Neural progenitor cell (in vitro differentiated cells): ENCODE results near the gene USP36. TPM values are rescaled to one million over a fixed set of nuclear protein-coding genes. Genes with fewer than 3 reads are reported as not detected.

Source experiments
- DNase-seq: peaks from one replicate; pipeline ENCODE4 v3.0.0-alpha.2; 2016; ENCODE audit warnings: low spot score
- H2AFZ ChIP-seq: fragments of 200-600 bp; sonication (generic); replicated peaks from 2 replicates; pipeline ENCODE4 v1.6.1; 2016; ENCODE audit warnings: antibody characterized with exemption
- H3F3A ChIP-seq: fragments of 200-600 bp; sonication (generic); 2 replicates; pipeline ENCODE4 v1.6.1; 2016; ENCODE audit warnings: antibody characterized with exemption, low read depth
- H3K27ac ChIP-seq: fragments of 200-600 bp; sonication (generic); 2 replicates; pipeline ENCODE4 v1.5.1; 2016; ENCODE audit warnings: mild to moderate bottlenecking
- H3K27me3 ChIP-seq: fragments of 200-600 bp; sonication (generic); 2 replicates; pipeline ENCODE4 v1.6.1; 2016; ENCODE audit warnings: mild to moderate bottlenecking, moderate library complexity
- H3K36me3 ChIP-seq: fragments of 200-600 bp; sonication (generic); 2 replicates; pipeline ENCODE4 v1.5.1; 2016
- H3K4me1 ChIP-seq: fragments of 200-600 bp; sonication (generic); 2 replicates; pipeline ENCODE4 v1.6.1; 2016; ENCODE audit warnings: mixed run types
- H3K4me2 ChIP-seq: fragments of 200-600 bp; sonication (generic); 2 replicates; pipeline ENCODE4 v1.6.1; 2016
- H3K4me3 ChIP-seq: fragments of 200-600 bp; sonication (generic); 2 replicates; pipeline ENCODE4 v1.5.1; 2016
- H3K79me2 ChIP-seq: fragments of 200-600 bp; sonication (generic); 2 replicates; pipeline ENCODE4 v1.6.1; 2016; ENCODE audit warnings: low read depth
- H3K9ac ChIP-seq: fragments of 200-600 bp; sonication (generic); 2 replicates; pipeline ENCODE4 v1.6.1; 2016
- H3K9me3 ChIP-seq: fragments of 200-600 bp; sonication (generic); 2 replicates; pipeline ENCODE4 v1.5.1; 2016; ENCODE audit warnings: low read depth
- H4K20me1 ChIP-seq: fragments of 200-600 bp; sonication (generic); 2 replicates; pipeline ENCODE4 v1.6.1; 2016; ENCODE audit warnings: low read depth
- H3K27ac Mint-ChIP-seq: 3 replicates; pipeline ENCODE4 v1.8.0; 2021; ENCODE audit warnings: mixed read lengths
- H3K27me3 Mint-ChIP-seq: 2 replicates; pipeline ENCODE4 v1.8.0; 2022; ENCODE audit warnings: low read depth, mild to moderate bottlenecking, inconsistent platforms, moderate library complexity, mixed read lengths; ENCODE audit not compliant: insufficient read depth
- H3K36me3 Mint-ChIP-seq: 3 replicates; pipeline ENCODE4 v1.8.0; 2021; ENCODE audit warnings: mixed read lengths
- H3K4me1 Mint-ChIP-seq: 3 replicates; pipeline ENCODE4 v1.8.0; 2021; ENCODE audit warnings: mixed read lengths
- H3K4me3 Mint-ChIP-seq: 3 replicates; pipeline ENCODE4 v1.8.0; 2021; ENCODE audit warnings: mild to moderate bottlenecking, moderate library complexity, mixed read lengths
- H3K9me3 Mint-ChIP-seq: 3 replicates; pipeline ENCODE4 v1.8.0; 2020; ENCODE audit warnings: mixed read lengths
- EZH2 ChIP-seq: fragments of 200-600 bp; sonication (generic); IDR thresholded peaks from 2 replicates; pipeline ENCODE4 v1.6.1; 2017; ENCODE audit warnings: antibody characterized with exemption, mild to moderate bottlenecking, moderate library complexity
- EZH2phosphoT487 ChIP-seq: fragments of 200-600 bp; sonication (generic); IDR thresholded peaks from 2 replicates; pipeline ENCODE4 v1.6.1; 2017; ENCODE audit warnings: antibody characterized with exemption
- total RNA-seq: library from RNA; depleted of rRNA; stranded (reverse); fragments of >200 nt; gene quantifications from 2 replicates; pipeline ENCODE4 v1.2.3, GENCODE V29; 2015; ENCODE audit warnings: low replicate concordance
- TF ChIP-seq, protein P1 (sequence below): fragments of 200-600 bp; sonication (generic); IDR thresholded peaks from 2 replicates; pipeline ENCODE4 v1.5.1; 2017; ENCODE audit warnings: antibody characterized with exemption, mild to moderate bottlenecking

Gene USP36
- total RNA-seq, 1 donor from 2014 or later = 16.6 TPM

DNA sequence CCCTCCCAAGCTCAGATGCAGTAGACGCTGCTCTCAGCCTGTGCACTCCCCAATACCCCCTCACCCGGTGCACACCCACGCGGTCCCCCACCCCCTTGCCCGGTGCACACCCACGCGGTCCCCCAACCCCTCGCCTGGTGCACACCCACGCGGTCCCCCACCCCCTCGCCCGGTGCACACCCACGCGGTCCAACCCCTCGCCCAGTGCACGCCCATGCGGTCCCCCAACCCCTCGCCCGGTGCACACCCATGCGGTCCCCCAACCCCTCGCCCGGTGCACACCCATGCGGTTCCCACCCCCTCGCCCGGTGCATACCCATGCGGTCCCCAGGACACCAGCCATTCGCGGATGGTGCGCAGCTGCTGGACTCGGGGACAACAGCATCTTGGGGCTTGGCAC is 38.6 kb downstream of the USP36 start:
- Histone ChIP-seq H2AFZ (no peak overlapping the region), H3K4me1 (no peaks in the 10 kb centered on the region), H3K9me3 (no peaks in the 10 kb centered on the region), H3F3A (no peaks in the 10 kb centered on the region), H4K20me1 (no peaks in the 10 kb centered on the region), H3K36me3 (no peaks in the 10 kb centered on the region), H3K4me3 (no peak overlapping the region), H3K4me2 (no peak overlapping the region), H3K9ac (no peak overlapping the region), H3K27ac (no peak overlapping the region), H3K27me3 (no peaks in the 10 kb centered on the region), H3K79me2 (no peaks in the 10 kb centered on the region)
- Mint-ChIP-seq H3K4me1 (no peaks in the 10 kb centered on the region), H3K27me3 (peaks cover 5% of the 10 kb centered on the region), H3K9me3 (no peaks in the 10 kb centered on the region), H3K27ac (no peak overlapping the region), H3K36me3 (peaks cover 33% of the 10 kb centered on the region), H3K4me3 (no peak overlapping the region)
- no peak for DNase-seq
- no peak for TF ChIP-seq EZH2phosphoT487
- no peak for TF ChIP-seq EZH2
- TF ChIP-seq, protein P1, sequence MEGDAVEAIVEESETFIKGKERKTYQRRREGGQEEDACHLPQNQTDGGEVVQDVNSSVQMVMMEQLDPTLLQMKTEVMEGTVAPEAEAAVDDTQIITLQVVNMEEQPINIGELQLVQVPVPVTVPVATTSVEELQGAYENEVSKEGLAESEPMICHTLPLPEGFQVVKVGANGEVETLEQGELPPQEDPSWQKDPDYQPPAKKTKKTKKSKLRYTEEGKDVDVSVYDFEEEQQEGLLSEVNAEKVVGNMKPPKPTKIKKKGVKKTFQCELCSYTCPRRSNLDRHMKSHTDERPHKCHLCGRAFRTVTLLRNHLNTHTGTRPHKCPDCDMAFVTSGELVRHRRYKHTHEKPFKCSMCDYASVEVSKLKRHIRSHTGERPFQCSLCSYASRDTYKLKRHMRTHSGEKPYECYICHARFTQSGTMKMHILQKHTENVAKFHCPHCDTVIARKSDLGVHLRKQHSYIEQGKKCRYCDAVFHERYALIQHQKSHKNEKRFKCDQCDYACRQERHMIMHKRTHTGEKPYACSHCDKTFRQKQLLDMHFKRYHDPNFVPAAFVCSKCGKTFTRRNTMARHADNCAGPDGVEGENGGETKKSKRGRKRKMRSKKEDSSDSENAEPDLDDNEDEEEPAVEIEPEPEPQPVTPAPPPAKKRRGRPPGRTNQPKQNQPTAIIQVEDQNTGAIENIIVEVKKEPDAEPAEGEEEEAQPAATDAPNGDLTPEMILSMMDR = no peak

DNA sequence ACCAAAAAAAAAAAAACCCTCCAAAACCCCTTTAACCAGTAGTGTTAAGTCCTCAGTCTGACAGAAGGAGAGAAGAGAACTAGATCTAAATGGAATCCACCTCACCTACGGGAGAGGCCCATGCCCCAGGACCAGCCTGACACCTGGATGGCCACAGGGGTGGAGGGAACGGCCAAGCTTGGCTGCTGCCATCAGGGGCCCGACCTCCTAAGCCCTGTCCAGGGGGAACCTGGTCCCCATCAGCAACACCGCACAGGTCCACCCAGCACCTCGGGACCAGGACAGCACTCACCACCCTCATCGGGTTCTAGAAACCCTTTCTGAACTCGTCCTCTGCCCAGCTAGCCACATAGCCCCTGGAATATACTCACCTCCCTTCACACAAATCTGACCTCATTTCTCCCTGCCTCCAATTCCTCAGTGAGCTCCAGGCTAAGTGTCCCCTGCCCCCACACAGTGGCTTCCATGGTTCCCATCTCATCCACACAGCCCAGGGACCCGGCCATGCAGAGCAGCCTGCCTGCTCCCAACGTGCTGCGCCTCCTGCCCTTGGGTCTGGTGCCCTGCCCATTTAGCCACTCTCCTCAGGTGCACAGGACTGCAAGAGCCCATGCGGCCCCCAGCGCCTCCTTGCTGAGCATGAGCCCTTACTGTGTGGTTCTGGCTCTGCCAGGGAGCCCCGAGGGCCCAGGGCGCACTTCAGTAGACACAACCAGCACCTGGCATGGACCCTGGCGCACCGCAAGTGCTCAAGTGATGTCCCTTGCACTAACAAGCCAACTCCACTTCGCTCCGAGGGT is 40.3 kb downstream of the USP36 start:
- H3K27me3 ChIP-seq = no peaks in the 10 kb centered on the region
- no peaks in the 10 kb centered on the region for H3K36me3 ChIP-seq
- Mint-ChIP-seq H3K4me3 (no peak overlapping the region), H3K27me3 (peaks cover 8% of the 10 kb centered on the region), H3K27ac (no peak overlapping the region), H3K4me1 (no peaks in the 10 kb centered on the region), H3K9me3 (no peaks in the 10 kb centered on the region), H3K36me3 (peaks cover 24% of the 10 kb centered on the region)
- H3K4me2 ChIP-seq = no peak overlapping the region
- TF ChIP-seq, protein P1 = no peak
- TF ChIP-seq EZH2 (no peak), EZH2phosphoT487 (no peak)
- H3F3A ChIP-seq = no peaks in the 10 kb centered on the region
- H4K20me1 ChIP-seq = no peaks in the 10 kb centered on the region
- H2AFZ ChIP-seq = no peak overlapping the region
- no peak for DNase-seq
- H3K4me1 ChIP-seq = no peaks in the 10 kb centered on the region
- no peaks in the 10 kb centered on the region for H3K9me3 ChIP-seq
- H3K27ac ChIP-seq = no peak overlapping the region
- H3K9ac ChIP-seq = no peak overlapping the region
- no peak overlapping the region for H3K4me3 ChIP-seq
- no peaks in the 10 kb centered on the region for H3K79me2 ChIP-seq

DNA sequence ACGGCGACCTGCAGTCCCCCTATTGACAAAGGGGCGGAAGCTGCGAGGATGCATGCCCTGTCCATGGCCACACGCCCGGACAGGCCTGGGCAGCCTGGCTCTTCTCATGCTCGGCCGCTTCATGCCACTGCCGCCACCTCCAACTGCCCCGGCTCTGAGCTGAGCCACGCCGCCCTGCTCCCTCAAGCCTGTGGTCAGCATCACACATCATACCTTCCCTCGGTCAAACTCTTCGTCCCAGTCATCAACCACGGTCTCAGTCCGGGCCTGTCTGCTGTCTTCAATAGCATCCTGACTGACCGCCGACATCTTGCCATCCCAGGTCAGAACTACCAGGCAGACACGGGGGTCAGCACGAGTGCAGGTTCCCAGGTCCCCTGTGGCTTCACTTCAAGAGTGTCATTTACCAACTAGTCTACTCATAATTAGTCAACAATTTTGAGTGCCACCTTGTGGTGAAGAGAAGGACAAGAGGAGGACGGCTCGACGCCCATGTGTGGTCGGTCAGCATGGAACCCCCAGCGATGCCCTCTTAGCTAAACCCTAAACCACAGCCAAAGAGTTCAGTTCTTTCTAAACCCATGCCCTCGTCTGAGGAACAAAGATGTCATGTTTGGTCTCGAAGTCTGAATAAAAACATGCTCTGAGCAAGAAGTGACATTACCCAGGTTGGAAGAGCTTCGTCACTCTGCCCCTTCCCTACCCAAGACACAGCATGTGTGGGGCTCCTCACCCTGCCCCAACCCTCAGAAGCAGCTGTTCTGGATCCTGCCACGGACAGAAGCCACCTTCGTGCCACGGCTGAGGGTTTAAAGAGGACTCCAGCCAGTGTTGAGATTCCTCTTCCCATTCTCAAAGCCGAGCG is 41.7 kb downstream of the USP36 start:
- H3K9ac ChIP-seq = no peak overlapping the region
- Mint-ChIP-seq H3K36me3 (peaks cover 29% of the 10 kb centered on the region), H3K27me3 (peaks cover 8% of the 10 kb centered on the region), H3K4me1 (no peaks in the 10 kb centered on the region), H3K4me3 (no peak overlapping the region), H3K9me3 (no peaks in the 10 kb centered on the region), H3K27ac (peak overlapping the region; percentile 61)
- no peaks in the 10 kb centered on the region for H4K20me1 ChIP-seq
- no peak overlapping the region for H3K4me3 ChIP-seq
- peak; percentile 43 for DNase-seq
- H3K36me3 ChIP-seq = no peaks in the 10 kb centered on the region
- TF ChIP-seq, protein P1 = peak; percentile 48
- TF ChIP-seq EZH2 (no peak), EZH2phosphoT487 (no peak)
- no peaks in the 10 kb centered on the region for H3K27me3 ChIP-seq
- H3K79me2 ChIP-seq = no peaks in the 10 kb centered on the region
- H3K4me2 ChIP-seq = no peak overlapping the region
- no peaks in the 10 kb centered on the region for H3K9me3 ChIP-seq
- no peak overlapping the region for H3K27ac ChIP-seq
- H3K4me1 ChIP-seq = no peaks in the 10 kb centered on the region
- H3F3A ChIP-seq = no peaks in the 10 kb centered on the region
- H2AFZ ChIP-seq = no peak overlapping the region
